Activated naive CD4-positive, alpha-beta T cell treated with anti-CD3 and anti-CD28 coated beads, Interleukin-2, amount 50 U/mL, for 16 hours (primary cell): ENCODE measurements around the gene LRIG1.

Source experiments
- DNase-seq: peaks from one replicate; pipeline ENCODE4 v3.0.0-alpha.2; 2020

The LRIG1 gene

DNA sequence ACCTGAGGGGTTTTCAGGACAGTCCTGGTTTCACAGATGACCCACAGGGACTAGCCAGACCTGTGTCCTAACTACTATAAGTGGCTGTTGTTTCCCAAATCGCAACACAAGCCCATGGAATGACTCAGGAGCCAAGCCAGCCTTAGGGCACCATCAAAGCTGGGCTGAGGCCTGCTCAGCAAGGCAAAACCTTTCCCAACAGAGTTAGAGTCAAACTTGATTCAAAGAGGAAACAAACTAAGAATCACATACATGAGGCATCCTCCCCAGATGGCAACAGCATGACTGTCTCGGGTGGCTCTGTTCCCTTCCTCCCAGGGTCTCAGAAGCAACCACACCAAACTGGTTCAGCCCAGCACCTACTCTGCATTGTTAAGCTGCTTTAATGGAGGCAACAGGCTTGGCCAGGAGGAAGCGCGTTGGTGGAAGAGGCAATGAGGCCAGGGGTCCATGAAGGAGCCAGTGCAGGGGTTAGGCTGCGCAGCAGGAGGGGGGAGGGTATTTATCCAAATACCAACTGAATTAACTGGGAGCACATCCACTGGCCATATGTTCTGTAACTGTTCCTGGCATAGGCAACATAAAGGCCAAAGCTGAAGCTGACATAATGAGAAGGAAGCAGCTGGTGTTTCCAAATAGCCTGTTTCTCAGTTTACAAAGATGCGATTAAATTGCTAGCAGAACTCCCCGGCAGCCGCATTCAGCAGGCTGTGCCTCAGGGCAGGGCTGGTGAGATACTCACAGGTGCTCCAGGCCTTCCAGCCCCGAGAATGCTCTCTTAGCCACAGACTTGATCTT, 102.4 kb downstream of the LRIG1 start:
- no peak for DNase-seq

DNA sequence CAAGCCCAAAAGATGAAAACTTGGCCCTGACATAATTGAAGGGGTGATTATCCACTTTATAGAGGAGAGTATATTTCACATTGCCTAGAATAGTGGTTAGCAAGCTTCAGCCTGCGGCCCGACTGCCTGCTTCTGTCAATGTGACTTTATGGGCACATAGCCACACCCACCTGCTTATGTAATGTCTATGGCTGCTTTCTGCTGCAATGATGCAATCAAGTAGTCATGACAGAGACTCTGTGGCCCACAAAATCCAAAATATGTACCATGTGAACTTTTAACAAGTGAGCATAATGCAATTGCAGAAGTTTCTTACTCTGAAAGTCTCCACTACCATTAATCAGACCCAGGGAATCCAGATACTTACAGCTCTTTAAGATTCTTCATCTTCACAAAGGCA, 103.1 kb downstream of the LRIG1 start:
- DNase-seq = no peak

DNA sequence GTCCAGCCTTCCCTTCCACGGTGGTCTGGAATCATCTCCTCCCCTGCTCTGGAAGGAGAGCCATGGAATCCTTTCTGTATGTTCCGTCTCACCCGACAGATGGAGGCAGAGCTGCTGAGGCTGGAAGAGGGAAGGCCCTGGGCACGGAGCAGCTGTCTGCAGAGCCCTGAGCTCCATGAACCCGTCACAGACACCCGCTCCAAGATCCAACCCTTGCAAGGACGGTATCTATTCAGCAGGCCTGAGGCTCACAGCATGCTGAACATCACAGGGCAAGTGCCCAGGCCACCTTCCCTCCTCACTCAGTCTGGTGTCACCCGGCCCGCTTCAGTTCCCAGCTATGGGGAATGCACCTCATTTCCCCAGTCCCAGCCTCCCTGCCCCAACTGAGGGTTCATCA, 103.9 kb downstream of the LRIG1 start:
- DNase-seq = no peak

DNA sequence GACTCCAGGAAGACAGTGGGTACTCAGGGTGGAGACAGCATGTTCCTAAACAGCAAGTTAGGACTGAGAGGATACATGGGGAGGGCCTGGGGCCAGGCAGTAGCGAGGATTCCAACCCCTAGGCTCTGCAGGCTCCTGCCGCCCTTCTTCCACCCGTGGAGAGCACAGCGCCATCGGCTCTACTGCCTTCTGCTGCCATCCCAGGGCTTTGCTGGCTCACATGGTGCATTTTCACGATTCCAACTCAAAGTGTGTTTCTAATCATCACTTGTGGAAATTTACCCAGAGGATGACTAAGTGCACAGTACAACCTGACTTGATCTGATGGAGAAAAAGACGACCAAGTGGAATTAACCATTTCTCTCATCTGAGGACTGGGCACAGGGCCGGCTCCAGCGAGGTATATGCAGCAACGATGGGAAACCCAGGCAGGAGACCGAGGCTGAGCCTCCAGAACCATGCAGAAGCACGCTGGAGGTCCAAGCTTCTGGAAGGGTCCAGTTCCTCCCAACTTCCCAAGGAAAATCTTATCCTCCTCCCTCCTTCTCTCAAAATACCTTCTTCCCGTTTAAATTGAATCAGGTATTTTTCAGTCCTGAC, 104.6 kb downstream of the LRIG1 start:
- no peak for DNase-seq

DNA sequence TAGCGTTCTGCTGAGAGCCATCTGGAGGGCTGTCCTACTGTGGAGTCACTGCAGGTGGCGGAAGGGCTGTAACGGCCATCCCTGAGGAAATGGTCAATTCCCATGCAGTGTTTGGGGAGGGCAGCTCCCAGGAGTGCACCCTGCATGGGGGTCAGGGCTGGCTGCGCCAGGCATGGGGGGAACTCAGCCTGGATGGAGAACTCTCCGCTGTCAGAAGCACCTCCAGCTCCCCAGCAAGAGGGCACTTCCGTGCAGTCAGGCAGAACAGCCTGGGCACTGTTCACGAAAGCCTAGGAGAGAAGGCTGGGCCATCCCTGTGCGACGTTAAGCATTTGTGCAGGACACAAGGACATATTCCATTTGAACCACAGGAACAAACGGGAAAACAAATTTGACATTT, 105.2 kb downstream of the LRIG1 start:
- DNase-seq = no peak

DNA sequence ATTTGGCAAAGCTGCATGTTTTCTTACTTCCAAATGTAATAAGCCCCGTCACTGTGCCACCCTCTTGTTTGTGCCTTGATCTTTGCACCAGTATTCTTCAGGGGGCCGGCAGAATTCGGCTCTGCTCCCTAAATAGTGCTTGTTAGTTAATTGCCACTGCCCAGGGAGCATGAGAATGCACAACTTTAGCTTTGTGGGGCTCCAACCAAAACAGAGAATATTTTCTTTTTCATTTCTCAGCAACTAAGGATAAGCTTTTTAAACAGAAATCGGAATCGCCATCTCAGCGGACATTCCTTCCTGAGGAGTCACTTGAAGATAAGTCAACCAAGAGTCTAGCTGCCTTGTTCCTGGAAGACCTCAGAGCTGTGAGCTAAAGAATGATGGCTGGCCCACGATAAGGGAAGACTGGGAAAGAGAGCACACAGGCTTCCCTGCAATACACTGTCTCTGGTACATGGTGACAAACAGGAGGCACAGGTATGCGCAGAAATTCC, 106.0 kb downstream of the LRIG1 start:
- DNase-seq = no peak

DNA sequence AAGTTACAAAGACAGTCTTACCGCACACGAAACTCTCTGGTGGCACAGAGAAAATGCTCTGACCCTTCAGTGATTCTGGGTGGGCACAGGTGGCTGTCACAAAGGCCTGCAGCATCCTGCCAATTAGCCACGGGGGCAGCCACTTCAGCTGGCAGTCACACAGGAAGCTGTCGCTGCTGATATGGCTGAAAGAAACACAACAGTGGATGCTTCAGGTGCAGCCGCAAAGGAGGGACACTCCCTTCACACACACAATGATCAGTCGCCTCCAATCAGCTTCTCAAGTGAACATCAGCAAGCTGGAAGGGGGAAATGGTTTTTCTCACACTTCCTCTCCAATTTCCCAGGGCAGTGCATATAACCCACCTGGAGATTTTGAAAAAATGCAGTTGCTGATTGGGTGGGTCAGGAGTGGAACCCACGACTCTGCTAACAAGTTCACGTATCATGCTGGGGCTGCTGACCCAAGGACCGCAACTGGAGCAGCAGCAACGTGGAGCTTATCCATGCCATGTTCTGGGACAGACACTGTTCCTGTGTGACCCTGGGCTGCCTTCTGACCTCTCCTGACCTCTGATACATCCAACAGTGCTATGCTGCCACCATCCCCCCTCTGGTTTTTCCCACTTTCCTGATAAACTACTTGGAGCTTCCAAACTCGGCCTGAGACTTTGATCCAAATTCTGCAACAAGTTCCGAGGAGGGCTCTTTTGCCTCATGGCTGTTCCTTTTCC, 106.6 kb downstream of the LRIG1 start:
- peak; percentile 26 for DNase-seq

DNA sequence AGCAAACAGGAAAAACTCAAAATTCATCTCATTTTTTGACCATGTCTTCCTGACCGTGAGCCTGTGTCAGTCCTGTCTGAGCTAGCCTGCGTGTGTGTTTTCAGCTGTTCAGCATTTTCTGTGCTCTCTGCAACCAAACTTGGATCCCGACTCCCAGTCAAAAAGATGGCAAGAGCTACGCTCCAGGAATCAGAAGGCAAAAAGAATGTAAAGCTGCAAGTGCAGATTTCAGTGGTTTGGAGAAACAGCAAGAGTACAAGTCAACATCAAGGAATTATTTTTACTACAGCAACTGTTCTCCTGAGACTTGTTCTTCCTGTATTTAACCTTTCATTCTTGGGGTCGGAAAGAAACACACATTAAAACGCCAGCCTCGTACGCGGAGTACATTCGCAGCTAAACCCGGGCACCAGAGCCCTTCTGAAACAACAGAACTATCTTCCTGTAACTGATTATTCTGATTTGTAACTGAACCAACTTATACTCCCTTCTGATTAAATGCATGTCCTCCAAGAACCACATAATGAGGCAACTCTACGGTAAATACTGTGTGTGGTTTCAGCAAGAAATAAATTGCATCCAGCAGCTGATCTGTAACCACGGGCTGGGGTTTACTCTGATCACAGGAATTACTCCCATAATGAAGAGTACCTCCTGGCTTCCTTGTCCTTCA, 107.4 kb downstream of the LRIG1 start:
- DNase-seq = no peak

DNA sequence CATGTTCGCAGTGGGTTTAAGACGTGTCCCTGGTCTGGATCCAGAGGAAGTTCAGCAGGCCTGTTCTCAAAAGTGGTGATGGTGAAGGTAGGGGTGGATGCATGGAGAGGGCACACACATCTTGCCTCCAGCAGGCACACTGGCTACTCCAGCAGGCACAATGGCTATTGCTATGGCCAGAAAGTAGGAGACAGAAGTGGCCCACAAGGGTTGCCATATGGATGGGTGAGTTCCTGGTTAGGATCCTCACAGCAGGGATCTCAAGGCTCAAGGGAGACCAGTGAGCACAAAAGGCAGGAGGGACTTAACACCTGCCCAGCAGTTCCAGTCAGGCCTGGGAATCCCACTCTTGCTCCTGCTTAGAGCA, 107.9 kb downstream of the LRIG1 start:
- DNase-seq = no peak

DNA sequence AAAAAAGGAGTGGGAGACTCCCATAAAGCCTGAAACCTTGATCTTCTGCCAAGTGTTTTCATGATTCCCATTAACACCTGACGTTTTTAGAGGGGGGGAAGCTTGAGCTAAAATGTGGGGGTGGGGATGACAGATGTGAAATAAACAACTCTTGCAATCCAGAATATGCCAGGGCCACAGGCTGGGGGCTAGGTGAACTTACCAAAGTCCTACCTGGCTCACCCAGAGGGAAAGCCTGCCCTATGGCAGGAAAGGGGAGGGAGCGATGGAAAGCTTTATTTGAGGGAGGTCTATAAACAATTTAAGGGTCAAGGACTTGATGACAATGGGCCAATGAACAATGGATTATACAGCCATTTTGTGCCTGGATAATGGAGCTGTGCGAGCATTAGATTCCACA, 108.3 kb downstream of the LRIG1 start:
- no peak for DNase-seq

DNA sequence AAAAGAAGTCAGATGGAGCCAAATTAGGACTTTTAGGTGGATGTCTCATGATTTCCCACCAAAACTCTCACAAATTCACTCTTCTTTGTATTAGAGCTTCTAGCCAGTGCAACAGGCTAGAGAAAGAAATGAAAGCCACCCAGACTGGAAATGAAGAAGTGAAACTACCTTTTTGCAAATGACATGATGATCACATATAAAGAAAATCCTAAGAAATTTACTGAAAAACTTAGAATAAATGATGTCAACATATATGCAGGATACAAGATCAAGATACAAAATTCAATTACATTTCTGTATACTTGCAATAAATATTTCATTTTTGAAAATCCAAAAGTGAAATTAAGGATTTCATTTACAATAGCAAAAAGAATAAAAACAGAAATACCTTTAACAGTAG, 110.8 kb downstream of the LRIG1 start:
- DNase-seq = no peak

DNA sequence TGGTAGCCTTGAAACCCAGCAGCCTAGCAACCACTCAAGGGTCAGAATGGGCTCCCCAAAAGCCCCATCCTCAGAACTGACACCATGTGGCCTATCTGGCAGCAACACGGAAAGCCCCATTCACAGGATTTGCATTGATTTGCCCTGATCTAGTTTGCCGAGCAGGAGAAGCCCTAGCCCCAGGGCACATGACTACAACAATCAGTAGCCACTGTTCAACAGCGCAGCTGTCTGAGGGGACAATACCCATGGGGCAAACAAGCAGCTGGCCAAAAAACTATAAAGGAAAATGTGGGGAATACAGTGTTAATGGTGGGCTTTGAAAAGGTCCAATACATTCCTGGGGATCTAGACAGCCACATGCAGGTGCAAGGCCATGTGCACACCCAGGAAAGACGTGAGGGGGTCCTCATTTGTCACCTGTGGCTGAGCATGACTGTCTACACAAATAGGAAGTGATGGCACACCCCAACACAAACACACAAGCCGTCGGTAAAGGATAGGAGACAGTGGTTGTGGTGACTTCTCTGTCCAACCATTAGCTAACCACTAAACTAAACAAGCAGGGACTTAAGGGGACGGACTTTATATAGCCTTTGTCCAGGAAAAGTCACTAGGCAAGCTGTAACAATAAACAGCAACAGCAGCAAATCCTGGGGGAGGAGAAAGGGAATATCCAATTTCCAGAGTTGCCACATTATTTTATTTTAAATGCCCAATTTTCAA, 113.7 kb downstream of the LRIG1 start:
- DNase-seq = no peak

DNA sequence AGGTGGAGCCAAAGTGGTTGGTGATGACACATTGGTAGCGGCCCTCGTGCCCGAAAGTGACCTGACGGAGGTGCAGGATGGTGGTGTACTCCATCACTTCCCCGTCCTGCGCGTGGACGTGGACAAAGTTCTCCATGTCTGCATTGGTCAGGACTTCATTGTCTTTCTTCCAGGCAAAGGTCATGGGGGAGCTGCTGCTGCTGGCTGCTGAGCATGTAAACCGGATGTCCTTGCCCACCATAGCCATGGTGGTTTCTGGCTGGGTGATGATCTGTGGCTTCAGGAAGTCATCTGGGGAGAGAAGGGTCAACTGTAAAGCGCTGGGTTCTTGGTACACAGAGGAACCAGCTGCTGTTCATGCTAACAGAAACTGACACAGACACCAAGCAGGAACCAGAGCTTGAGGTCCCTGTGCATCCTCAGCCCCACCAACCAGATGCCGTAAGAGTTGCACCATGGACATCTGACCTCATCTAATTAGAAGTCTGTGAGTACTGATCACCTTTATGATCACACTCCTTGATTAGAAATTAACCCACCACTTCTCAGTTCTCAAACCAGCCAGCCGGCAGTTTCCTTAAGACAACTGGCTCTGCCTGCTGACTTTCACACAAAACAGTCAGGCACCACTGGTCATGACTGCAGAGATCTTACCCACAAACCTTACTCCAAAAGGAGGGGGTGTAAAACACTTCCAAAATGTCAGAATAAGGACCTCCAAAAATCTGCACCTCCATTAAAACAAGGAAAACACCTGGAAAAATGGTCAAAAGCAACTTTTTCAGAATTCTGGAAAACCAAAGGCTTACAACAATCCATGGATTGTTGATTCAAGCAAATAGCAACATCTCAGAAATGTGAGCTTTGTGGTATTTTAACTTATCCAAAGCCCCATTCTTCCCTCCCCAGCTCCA, 114.6 kb downstream of the LRIG1 start:
- no peak for DNase-seq

DNA sequence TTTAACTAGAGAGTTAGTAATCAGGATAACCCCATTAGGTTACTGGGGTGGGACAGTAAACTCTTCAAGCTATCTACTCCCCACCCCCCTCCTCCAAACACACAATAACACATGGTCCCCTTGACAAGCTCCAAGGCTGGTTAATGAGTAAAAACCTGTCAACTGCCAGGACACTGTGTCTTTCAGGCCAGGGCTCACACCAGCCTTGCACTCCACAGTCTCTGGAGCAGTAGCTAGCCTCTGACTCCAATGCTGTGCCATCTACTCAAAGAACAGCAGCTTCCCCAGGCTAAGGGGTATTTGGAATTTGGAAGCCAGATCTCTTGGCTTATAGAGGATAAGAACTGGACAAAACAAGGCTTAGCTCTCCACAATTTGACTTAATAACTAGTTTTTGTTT, 115.8 kb downstream of the LRIG1 start:
- no peak for DNase-seq

DNA sequence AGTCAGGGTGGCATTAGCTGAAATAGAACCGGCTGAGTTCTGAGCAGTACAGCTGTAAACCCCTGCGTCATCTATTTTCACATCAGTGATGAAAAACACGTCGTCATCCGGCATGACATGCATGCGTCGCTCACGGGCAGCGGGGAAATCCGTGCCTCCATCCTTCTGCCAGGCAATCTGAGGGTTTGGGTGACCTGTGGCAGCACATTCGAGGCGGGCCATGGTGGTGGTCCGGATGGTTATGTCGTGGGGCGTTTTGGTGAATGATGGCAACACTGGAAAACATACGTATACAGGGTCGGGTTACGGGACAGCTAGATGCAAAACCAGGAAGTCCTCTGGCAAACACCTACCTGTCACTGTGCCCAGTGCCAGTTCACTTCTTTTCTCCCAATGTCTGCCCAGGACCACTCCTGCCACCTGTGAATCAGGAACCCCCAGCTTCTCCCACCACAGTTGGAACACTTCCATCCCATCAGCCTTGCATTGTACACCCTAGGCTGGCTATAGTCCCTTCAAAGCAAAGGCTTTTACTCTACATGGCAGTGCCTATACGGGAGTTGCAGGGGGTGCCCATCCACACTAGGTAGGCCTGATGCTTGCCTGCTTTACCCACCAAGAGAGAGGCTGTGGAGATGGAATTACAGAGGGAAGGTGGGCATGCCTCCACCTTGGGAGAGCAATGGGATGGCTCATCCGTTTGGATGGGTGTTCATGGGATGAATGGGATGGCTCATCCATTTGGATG, 116.7 kb downstream of the LRIG1 start:
- DNase-seq = no peak

DNA sequence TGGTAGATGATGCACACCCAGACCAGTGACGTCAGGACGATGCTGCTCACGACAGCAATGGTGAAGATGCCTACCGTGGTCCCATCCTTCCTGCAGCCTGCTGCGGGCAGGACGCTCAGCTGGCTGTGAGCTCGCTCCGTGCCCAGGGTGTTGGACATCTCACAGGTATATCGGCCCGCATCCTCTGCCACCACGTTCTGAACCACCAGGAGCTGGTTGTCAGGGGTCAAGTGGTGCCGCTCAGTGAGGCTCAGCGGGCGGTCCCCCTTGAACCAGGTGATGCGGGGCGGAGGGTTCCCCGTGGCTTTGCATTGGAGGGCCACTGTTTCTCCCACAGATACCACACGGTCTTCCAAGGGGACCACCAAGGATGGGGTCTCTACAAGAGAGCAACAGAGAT, 117.8 kb downstream of the LRIG1 start:
- DNase-seq = no peak

DNA sequence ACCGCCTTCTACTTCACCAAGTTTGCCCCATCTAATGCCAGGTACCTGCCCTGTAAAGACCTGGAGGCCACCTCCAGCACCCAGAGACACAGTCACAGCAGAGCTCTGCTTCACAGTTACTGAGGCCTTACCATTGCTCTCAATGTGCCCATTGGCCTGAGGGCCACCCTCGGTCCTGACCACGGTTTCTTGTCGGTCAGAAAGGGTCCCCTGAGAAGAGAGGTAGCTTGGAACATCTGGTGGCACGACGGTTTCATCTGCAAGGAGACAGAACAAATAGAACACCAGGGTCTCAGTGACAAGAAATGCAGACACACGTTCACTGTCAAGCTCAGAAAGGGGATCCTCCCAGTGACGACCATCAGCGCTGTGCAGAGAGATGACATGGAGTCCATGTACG, 118.7 kb downstream of the LRIG1 start:
- no peak for DNase-seq

DNA sequence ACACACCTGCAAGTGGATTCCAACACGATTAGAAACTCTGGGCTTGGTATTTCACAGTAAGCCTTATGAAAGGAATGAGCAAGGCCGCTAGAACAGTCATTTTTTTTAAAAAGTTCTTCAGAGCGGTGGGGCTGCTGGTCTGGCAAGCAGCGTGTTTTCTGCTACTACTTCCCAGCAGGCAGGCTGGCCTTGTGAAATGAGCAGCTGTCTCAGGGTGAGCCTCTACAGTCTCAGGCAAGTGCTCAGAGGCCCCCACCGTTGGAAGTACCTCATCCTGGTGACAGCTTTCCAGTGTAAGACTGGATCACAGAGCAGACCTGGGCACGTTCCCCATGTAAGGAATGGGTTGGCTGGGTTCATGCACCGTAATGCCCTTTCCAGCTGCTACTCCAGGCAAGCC, 119.2 kb downstream of the LRIG1 start:
- no peak for DNase-seq

DNA sequence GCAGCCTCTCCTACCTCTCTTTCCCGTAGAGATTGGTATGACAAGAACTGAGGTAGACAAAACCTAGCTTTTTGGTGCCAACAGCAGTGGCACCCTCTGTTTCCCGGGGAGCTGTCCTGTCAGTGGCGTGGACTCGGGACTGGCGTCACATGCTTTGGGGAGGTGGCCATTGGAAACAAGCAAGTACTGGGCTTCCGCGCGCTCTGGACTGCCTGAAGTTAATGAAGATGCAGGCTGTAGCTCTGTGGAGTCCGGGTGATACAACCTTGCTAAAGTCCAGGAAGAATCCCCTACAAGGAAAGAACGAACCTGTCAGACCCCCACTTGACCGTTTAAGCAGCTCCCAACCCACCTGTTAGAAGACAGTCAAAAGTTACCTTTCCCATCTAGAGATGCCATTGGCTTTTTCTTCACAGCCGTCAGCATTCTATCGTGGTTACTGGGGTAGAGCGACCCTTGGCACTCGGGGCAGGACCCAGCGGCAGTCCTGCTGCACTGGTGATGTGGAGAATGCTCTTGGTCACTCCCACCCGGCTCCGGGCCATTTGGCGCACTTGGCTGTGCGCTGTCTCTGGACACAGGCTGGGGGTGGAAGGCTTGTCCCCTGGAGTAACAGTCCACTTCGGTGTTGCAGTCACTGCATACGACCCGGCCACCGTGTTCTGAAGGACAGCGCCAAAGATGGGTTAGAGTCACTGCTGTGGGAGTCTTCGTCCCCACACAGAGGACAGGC, 120.5 kb downstream of the LRIG1 start:
- DNase-seq = no peak

DNA sequence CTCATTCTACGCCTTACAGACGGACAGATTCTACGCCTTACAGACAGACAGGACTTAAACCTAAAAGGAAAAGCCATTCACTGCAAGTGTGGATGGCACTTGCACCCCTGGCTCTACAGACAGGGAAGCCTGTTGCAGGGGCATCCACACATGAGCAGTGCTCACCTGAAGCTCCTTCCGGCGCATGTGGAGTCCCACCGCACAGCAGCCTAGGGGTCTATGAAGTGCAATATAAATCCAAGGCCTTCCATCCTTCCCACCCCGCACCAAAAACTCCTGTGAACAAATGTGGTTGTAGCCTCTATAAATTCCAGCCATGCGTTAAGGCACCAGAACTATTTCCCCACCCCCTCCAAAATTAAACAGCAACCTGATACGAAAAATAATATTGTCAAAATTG, 121.3 kb downstream of the LRIG1 start:
- DNase-seq = no peak
